Measurements from ENCODE around the gene PLA2G7. TPM values are rescaled to one million over a fixed set of nuclear protein-coding genes. Genes with fewer than 3 reads are reported as not detected.
A peak's percentile ranks its signal among the peaks of the same experiment; 100 is the strongest.

Gene PLA2G7
- total and polyA plus RNA-seq, 2 experiments from 2014 or later: 1.5 TPM; not detected in 1

DNA sequence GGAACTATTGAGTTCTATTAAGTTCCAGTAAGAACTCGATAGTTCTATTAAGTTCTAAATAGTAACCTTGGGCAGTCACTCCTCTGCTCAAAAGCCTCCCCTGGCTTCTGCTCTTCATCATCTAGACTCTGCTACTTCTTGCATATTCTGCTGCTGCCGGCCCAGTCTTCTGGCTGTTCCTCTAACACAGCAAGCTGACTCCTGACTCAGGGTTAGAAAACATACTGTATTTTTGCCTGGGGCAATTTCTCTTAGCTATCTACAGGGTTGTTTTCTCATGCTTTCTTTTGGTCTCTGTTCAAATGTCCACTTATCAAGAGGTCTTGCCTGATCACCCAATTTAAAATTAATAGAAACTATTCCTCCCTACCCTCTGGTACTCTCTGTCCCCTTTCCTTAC is 67.8 kb downstream of the PLA2G7 start:
- Histone ChIP-seq H3K4me3 (no peak overlapping the region), H3K4me1 (ENCODE audit: insufficient read depth) (no peaks in the 10 kb centered on the region), H3K79me2 (no peaks in the 10 kb centered on the region), H2AFZ (no peak overlapping the region), H3K9me2 (replicated peaks; ENCODE audit: insufficient read depth) (no peaks in the 10 kb centered on the region), H3K27me3 (no peaks in the 10 kb centered on the region), H4K20me1 (ENCODE audit: insufficient read depth, poor library complexity, severe bottlenecking) (no peaks in the 10 kb centered on the region), H3K9me3 (ENCODE audit: low read depth) (no peaks in the 10 kb centered on the region), H3K36me3 (replicated peaks; ENCODE audit: insufficient read depth, low read depth) (no peaks in the 10 kb centered on the region), H3K27ac (no peak overlapping the region), H3K4me2 (no peak overlapping the region)
- no peak for DNase-seq (ENCODE audit: low spot score)
- WGBS (ENCODE audit: low lambda C conversion rate, missing lambda C conversion rate): 83% methylated on average over 2 of the region's 2 CpGs
- no peak for TF ChIP-seq EZH2 (IDR thresholded peaks at IDR 0.05; ENCODE audit: borderline replicate concordance)
- no peak for TF ChIP-seq EZH2phosphoT487 (IDR thresholded peaks at IDR 0.05; ENCODE audit: low read depth, severe bottlenecking, unreplicated experiment)
- TF ChIP-seq CTCF (IDR thresholded peaks at IDR 0.05; ENCODE audit: poor library complexity): no peak

DNA sequence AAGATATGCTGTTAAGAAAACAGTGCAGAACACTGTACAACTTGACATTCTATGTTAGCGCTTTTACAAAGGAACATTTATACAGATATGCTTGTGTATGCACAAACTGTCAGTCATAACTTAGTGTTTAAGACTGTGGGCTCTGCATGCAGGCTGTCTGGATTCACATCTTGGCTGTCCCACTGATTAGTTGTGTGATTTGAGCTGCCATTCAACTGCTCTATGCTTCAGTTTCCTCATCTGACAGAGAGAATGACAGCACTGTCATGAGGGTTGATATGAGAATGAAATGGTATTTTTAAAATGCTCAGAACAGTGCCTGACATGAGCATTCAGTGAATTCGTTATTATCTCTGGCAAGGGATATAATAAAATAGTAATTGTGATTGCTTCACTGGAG is 73.7 kb downstream of the PLA2G7 start:
- H3K9me3 ChIP-seq (ENCODE audit: low read depth): no peaks in the 10 kb centered on the region
- no peak overlapping the region for H3K27ac ChIP-seq
- 92% methylated on average over 2 of the region's 2 CpGs for WGBS (ENCODE audit: low lambda C conversion rate, missing lambda C conversion rate)
- H3K79me2 ChIP-seq: no peaks in the 10 kb centered on the region
- H3K4me3 ChIP-seq: no peak overlapping the region
- no peak for TF ChIP-seq EZH2phosphoT487 (IDR thresholded peaks at IDR 0.05; ENCODE audit: low read depth, severe bottlenecking, unreplicated experiment)
- TF ChIP-seq CTCF (IDR thresholded peaks at IDR 0.05; ENCODE audit: poor library complexity): no peak
- H3K9me2 ChIP-seq (replicated peaks; ENCODE audit: insufficient read depth): no peaks in the 10 kb centered on the region
- H4K20me1 ChIP-seq (ENCODE audit: insufficient read depth, poor library complexity, severe bottlenecking): no peaks in the 10 kb centered on the region
- no peaks in the 10 kb centered on the region for H3K27me3 ChIP-seq
- no peak for DNase-seq (ENCODE audit: low spot score)
- H3K36me3 ChIP-seq (replicated peaks; ENCODE audit: insufficient read depth, low read depth): no peaks in the 10 kb centered on the region
- H3K4me1 ChIP-seq (ENCODE audit: insufficient read depth): no peaks in the 10 kb centered on the region
- no peak overlapping the region for H2AFZ ChIP-seq
- no peak overlapping the region for H3K4me2 ChIP-seq

DNA sequence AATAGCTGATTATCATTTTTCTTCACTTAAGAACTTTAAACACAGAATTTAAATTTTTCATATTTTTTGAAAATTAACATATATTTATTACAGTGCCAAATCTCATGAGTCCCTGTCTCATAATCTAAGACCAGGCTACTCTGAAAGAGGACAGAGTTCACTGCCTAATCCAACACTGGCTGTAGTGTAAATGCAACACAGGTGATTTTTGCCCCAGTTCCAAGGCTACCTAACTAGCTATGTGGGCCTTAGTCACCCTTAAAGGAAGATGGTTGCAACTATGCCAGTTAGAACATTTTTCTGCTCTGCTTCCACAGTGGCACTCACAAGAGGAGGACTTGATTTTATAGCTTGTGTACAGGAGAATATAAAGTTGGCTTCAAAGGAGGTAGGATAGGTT is 77.5 kb downstream of the PLA2G7 start:
- H3K27me3 ChIP-seq: peaks cover 2% of the 10 kb centered on the region
- no peaks in the 10 kb centered on the region for H3K36me3 ChIP-seq (replicated peaks; ENCODE audit: insufficient read depth, low read depth)
- H3K9me3 ChIP-seq (ENCODE audit: low read depth): no peaks in the 10 kb centered on the region
- no peaks in the 10 kb centered on the region for H3K9me2 ChIP-seq (replicated peaks; ENCODE audit: insufficient read depth)
- no peak for DNase-seq (ENCODE audit: low spot score)
- H3K27ac ChIP-seq: no peak overlapping the region
- no peaks in the 10 kb centered on the region for H3K4me1 ChIP-seq (ENCODE audit: insufficient read depth)
- TF ChIP-seq EZH2phosphoT487 (IDR thresholded peaks at IDR 0.05; ENCODE audit: low read depth, severe bottlenecking, unreplicated experiment): no peak
- no peak for TF ChIP-seq EZH2 (IDR thresholded peaks at IDR 0.05; ENCODE audit: borderline replicate concordance)
- no peak for TF ChIP-seq CTCF (IDR thresholded peaks at IDR 0.05; ENCODE audit: poor library complexity)
- H4K20me1 ChIP-seq (ENCODE audit: insufficient read depth, poor library complexity, severe bottlenecking): no peaks in the 10 kb centered on the region
- H3K4me3 ChIP-seq: no peak overlapping the region
- H3K79me2 ChIP-seq: no peaks in the 10 kb centered on the region
- no peak overlapping the region for H2AFZ ChIP-seq
- H3K4me2 ChIP-seq: no peak overlapping the region

- Histone ChIP-seq H3K4me2 (no peak overlapping the region), H3K4me1 (ENCODE audit: insufficient read depth) (no peaks in the 10 kb centered on the region), H3K9me2 (replicated peaks; ENCODE audit: insufficient read depth) (no peaks in the 10 kb centered on the region), H3K9me3 (ENCODE audit: low read depth) (no peaks in the 10 kb centered on the region), H4K20me1 (ENCODE audit: insufficient read depth, poor library complexity, severe bottlenecking) (no peaks in the 10 kb centered on the region), H3K4me3 (no peak overlapping the region), H3K27ac (no peak overlapping the region), H3K36me3 (replicated peaks; ENCODE audit: insufficient read depth, low read depth) (no peaks in the 10 kb centered on the region), H3K27me3 (peaks cover 2% of the 10 kb centered on the region), H3K79me2 (no peaks in the 10 kb centered on the region), H2AFZ (no peak overlapping the region)
- TF ChIP-seq CTCF (IDR thresholded peaks at IDR 0.05; ENCODE audit: poor library complexity): peak; percentile 33
- TF ChIP-seq EZH2 (IDR thresholded peaks at IDR 0.05; ENCODE audit: borderline replicate concordance): no peak
- no peak for TF ChIP-seq EZH2phosphoT487 (IDR thresholded peaks at IDR 0.05; ENCODE audit: low read depth, severe bottlenecking, unreplicated experiment)
- peak; percentile 12 for DNase-seq (ENCODE audit: low spot score)
- 35% methylated on average over 6 of the region's 6 CpGs for WGBS (ENCODE audit: low lambda C conversion rate, missing lambda C conversion rate)
Measured at GRCh38 chr6:46655803-46656202, 79.4 kb downstream of the PLA2G7 start.

Data from hepatocyte (in vitro differentiated cells).